GM10266 (cell line): ENCODE results near the gene CXCR2.
"Not testable (repeated sequence)": the region's sequence is repeated elsewhere in the genome, so short reads cannot be mapped to it uniquely, and the experiment has no call there.

Experiments used
- DNase-seq: peaks from one replicate; pipeline ENCODE4 v3.0.0; 2012; ENCODE audit errors: extremely low spot score
- TF ChIP-seq, protein P1 (sequence below): IDR thresholded peaks from 2 replicates; pipeline ENCODE4 v1.5.1; 2012; ENCODE audit warnings: mild to moderate bottlenecking, low read depth; ENCODE audit not compliant: control insufficient read depth, insufficient read depth; ENCODE audit errors: missing control alignments

Gene CXCR2

DNA sequence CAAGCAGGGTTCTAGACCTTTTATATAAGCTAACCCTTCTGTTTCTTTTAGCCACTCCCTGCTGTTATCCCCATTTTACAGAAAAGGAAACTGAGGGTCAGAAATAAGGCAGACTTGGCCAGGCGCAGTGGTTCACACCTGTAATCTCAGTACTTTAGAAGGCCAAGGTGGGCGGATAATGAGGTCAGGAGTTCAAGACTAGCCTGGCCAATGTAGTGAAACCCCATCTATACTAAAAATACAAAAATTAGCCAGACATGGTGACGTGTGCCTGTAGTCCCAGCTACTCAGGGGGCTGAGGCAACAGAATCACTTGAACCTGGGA is 42.5 kb upstream of the CXCR2 start:
- no peak for DNase-seq

DNA sequence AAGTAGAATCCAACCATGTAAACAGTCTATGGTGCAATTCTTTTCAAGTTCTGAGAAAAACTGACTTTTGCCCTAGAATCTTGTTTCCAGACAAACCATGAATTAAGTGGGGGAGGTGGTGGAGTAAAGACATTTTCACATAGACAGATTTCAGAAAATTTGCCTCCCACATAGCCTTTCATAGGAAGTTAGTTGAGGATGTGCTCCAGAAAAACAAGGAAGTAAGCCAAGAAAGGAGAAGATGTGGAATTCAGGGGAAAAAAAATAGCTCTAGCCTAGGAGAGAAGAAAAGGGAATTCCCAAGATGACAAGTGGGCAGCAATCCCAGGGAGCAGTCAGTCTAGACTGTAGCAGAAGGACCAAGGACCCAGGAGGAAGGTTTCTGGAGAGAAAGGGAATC is 39.4 kb upstream of the CXCR2 start:
- DNase-seq = no peak
- TF ChIP-seq, protein P1, sequence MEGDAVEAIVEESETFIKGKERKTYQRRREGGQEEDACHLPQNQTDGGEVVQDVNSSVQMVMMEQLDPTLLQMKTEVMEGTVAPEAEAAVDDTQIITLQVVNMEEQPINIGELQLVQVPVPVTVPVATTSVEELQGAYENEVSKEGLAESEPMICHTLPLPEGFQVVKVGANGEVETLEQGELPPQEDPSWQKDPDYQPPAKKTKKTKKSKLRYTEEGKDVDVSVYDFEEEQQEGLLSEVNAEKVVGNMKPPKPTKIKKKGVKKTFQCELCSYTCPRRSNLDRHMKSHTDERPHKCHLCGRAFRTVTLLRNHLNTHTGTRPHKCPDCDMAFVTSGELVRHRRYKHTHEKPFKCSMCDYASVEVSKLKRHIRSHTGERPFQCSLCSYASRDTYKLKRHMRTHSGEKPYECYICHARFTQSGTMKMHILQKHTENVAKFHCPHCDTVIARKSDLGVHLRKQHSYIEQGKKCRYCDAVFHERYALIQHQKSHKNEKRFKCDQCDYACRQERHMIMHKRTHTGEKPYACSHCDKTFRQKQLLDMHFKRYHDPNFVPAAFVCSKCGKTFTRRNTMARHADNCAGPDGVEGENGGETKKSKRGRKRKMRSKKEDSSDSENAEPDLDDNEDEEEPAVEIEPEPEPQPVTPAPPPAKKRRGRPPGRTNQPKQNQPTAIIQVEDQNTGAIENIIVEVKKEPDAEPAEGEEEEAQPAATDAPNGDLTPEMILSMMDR = no peak

More for the DNA sequence above, 42.5 kb upstream of the CXCR2 start:
- TF ChIP-seq, protein P1 = no peak

DNA sequence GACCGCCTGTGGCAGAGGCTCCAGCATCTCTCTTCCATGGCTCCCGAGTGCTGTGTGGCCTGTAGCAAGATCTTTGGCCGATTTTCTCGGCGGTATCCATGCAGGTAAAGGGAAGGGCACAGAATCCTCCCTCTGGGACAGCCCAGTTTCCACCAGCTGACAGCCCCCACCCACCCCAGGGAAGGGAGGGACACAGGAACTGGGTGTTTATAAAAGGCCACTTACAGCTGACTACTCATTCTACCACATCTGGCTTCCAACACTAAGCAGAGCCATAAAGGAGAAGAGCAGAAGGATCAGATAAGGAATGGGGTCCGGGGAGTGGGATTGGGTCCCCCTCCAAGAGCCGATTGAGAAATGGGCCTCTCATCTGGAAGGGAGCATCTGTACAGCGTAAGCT is 36.6 kb upstream of the CXCR2 start:
- no peak for DNase-seq
- TF ChIP-seq, protein P1 = no peak

DNA sequence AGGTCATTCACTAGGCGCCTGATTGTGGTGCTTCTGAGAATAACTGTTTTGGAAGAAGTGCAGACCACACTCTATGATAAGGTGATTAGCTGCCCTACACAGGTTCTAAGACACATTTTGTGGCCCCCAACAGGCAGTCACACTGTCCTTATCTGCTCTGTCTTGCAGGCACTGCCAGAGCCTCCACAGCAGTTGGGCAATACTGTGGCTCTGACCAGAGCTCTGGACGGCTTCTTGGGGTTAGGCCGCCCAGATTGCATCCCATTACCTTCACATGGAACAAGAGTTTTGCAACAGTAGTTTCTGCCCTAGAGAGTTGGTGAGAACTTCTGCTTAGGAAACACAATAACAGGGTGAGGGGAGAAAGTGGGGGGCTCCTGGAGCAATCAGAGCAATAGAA is 34.1 kb upstream of the CXCR2 start:
- TF ChIP-seq, protein P1 = no peak
- DNase-seq = no peak

DNA sequence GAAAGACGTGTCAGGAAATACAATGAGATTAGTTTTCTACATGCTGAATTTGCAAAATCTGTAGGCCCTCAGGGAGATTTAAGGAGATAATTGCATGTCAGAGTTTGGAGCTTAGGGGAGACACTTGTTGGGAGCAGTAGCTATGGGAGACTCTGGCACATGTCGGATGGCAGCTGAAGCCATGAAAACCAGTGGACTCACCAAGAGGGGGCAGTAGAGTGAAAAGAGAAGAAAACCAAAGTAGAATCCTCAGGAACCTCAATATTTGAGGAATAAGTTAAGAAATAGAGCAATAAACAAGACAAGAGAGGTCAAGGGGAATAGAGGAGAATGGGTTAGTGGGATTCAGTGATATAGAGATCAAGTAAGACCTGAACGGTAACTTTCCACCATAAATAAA is 31.9 kb upstream of the CXCR2 start:
- TF ChIP-seq, protein P1 = no peak
- DNase-seq = no peak

DNA sequence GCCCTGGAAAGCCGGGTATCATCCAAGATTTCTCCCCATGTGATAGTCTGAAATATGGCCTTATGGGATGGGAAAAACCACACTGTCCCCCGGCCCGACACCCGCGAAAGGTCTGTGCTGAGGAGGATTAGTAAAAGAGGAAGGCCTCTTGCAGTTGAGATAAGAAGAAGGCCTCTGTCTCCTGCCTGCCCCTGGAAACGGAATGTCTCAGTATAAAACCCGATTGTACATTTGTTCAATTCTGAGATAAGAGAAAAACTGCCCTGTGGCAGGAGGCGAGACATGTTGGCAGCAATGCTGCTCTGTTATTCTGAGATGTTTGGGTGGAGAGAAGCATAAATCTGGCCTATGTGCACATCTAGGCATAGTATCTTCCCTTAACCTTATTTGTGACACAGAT is 30.0 kb upstream of the CXCR2 start:
- TF ChIP-seq, protein P1 = no peak

DNA sequence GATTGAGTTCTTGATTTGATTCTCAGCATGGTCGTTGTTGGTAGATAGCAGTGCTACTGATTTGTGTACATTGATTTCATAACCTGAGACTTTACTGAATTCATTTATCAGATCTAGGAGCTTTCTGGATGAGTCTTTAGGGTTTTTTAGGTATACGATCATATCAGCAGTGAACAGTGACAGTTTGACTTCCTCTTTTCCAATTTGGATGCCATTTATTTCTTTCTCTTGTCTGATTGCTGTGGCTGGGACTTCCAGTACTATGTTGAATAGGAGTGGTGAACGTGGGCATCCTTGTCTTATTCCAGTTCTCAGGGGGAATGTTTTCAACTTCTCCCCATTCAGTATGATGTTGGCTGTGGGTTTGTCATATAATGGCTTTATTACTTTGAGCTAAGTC is 27.9 kb upstream of the CXCR2 start:
- no peak for DNase-seq
- TF ChIP-seq, protein P1 = no peak

More for the DNA sequence above, 30.0 kb upstream of the CXCR2 start:
- no peak for DNase-seq

DNA sequence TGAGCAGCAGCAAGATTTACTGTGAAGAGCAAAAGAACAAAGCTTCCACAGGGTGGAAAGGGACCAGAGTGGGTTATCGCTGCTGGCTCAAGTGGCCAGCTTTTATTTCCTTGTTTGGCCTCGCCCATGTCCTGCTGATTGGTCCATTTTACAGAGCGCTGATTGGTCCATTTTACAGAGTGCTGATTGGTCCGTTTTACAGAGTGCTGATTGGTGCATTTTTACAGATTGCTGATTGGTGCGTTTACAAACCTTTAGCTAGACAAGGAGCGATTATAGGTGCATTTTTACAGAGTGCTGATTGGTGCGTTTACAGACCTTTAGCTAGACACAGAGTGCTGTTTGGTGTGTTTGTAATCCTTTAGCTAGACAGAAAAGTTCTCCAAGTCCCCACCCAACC is 17.0 kb upstream of the CXCR2 start:
- DNase-seq = not testable (repeated sequence)

DNA sequence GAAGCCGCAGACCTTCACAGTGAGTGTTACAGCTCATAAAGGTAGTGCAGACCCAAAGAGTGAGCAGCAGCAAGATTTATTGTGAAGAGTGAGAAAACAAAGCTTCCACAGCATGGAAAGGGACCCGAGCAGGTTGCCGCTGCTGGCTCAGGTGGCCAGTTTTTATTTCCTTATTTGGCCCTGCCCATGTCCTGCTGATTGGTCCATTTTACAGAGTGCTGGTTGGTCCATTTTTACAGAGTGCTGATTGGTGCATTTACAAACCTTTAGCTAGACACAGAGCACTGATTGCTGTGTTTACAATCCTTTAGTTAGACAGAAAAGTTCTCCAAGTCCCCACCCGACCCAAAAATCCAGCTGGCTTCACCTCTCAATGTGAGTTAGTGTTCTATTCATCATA is 4.0 kb upstream of the CXCR2 start:
- DNase-seq = not testable (repeated sequence)

DNA sequence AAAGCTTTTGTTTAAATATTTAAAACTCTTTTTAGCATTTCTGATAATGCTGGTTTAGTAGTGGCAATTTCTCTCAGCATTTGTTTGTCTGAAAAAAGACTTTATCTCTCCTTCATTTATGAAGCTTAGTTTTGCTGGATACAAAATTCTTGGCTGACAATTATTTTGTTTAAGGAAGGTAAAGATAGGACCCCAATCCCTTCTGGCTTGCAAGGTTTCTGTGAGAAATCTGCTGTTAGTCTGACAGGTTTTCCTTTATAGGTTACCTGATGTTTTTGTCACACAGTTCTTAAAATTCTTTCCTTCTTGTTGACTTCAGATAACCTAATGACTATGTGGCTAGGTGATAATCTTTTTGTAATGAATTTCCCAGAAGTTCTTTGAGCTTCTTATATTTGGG is 3.5 kb upstream of the CXCR2 start:
- not testable (repeated sequence) for DNase-seq
